Stimulated activated CD4-positive, alpha-beta T cell treated with anti-CD3 and anti-CD28 coated beads, Interleukin-2, amount 100 ng/mL, for 4 hours (primary cell): ENCODE measurements around the gene EVI2A.
"Not testable (repeated sequence)": the region's sequence is repeated elsewhere in the genome, so short reads cannot be mapped to it uniquely, and the experiment has no call there.

Experiments used
- DNase-seq: peaks from one replicate; pipeline ENCODE4 v3.0.0-alpha.2; 2020; ENCODE audit warnings: low read depth

Gene EVI2A

GRCh38 chr17:31312223-31312622, 9.2 kb downstream of the EVI2A start:
- not testable (repeated sequence) for DNase-seq

- DNase-seq, result no peak
These were observed 9.9 kb downstream of the EVI2A start for GRCh38 chr17:31311526-31311925.

- no peak for DNase-seq
These were observed 10.5 kb downstream of the EVI2A start for GRCh38 chr17:31310886-31311285.

GRCh38 chr17:31310260-31310659, 11.2 kb downstream of the EVI2A start:
- DNase-seq, result peak; percentile 42

- no peak for DNase-seq
These were observed 11.9 kb downstream of the EVI2A start for GRCh38 chr17:31309556-31309955.

GRCh38 chr17:31308372-31309334, 12.8 kb downstream of the EVI2A start:
- DNase-seq, result no peak

- no peak for DNase-seq
These were observed 13.8 kb downstream of the EVI2A start for GRCh38 chr17:31307640-31308039.

- DNase-seq, result no peak
These were observed 21.8 kb downstream of the EVI2A start for GRCh38 chr17:31299624-31300023.

- no peak for DNase-seq
These were observed 24.3 kb downstream of the EVI2A start, which contains the start of gene OMG for GRCh38 chr17:31297090-31297489. TSS of gene OMG (minus strand) at chr17:31297239. CDS start at chr17:31296331, 908 bp downstream.

GRCh38 chr17:31296142-31296541, 25.3 kb downstream of the EVI2A start:
- no peak for DNase-seq

GRCh38 chr17:31295489-31295871, 25.9 kb downstream of the EVI2A start:
- no peak for DNase-seq

- DNase-seq, result no peak
These were observed 26.5 kb downstream of the EVI2A start for GRCh38 chr17:31294820-31295488.

GRCh38 chr17:31294231-31294630, 27.2 kb downstream of the EVI2A start:
- no peak for DNase-seq

- DNase-seq, result no peak
These were observed 27.8 kb downstream of the EVI2A start for GRCh38 chr17:31293581-31293980.

- DNase-seq, result no peak
These were observed 29.6 kb downstream of the EVI2A start for GRCh38 chr17:31291820-31292219.

GRCh38 chr17:31289790-31290189, 31.6 kb downstream of the EVI2A start:
- DNase-seq, result no peak

- DNase-seq, result not testable (repeated sequence)
These were observed 33.5 kb downstream of the EVI2A start for GRCh38 chr17:31287932-31288331.

- DNase-seq, result no peak
These were observed 34.8 kb downstream of the EVI2A start for GRCh38 chr17:31286587-31286986.

GRCh38 chr17:31283841-31284240, 37.6 kb downstream of the EVI2A start:
- DNase-seq, result no peak

- no peak for DNase-seq
These were observed 40.4 kb downstream of the EVI2A start for GRCh38 chr17:31281061-31281460.

- DNase-seq, result no peak
These were observed 42.0 kb downstream of the EVI2A start for GRCh38 chr17:31279401-31279800.

- DNase-seq, result no peak
These were observed 46.3 kb downstream of the EVI2A start for GRCh38 chr17:31275116-31275515.

GRCh38 chr17:31274252-31274651, 47.2 kb downstream of the EVI2A start:
- no peak for DNase-seq
